ENCODE measurements around the gene SMIM30. TPM values are rescaled to one million over a fixed set of nuclear protein-coding genes. Genes with fewer than 3 reads are reported as not detected.

The SMIM30 gene
- total RNA-seq, 1 experiment from 2014 or later = 32.3 TPM

DNA sequence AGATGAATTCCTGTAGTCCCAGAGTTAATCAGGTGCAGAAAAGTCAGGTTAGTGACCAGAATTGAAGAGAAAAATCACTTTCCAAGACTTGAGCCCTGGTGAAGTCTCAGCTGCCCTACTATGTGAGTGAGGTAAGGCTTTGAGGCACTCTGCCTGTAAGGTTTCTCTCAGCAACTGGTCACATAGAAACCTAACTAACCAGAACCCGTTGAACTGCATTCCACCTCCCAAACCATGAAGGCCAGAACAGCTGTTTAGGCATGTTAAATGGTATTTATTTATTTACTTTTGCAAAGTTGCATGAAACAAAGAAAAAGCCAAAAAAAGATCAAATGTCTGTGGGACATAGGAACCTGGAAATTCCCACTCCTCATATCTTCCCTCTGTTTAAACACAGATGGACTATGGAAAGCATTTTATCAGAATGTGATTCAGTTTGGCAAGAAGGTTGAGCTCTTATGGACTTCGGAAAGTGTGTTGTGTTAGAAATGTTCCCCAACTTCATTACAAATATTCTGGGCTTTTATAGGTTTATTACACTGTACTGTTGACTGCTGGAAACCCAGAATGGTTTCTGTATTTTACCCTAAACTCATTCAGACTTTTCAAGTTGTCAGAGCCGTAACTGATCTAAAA, 19.0 kb downstream of the SMIM30 start:
- H4K5ac ChIP-seq (ENCODE audit: insufficient read length, low read depth, low read length) = no peak overlapping the region
- Mint-ChIP-seq H3K27ac (no peak overlapping the region), H3K4me3 (no peak overlapping the region), H3K9me3 (no peaks in the 10 kb centered on the region), H3K27me3 (ENCODE audit: low read depth) (peaks cover 11% of the 10 kb centered on the region), H3K4me1 (peaks cover 4 to 6% of the 10 kb centered on the region in 2 experiments; a peak in 3 of 4 replicates), H3K36me3 (ENCODE audit: insufficient read depth in 1 of 3, low read depth in 3 of 3) (no peaks in the 10 kb centered on the region)
- no CpG with 5 or more reads among the region's 3 CpGs for WGBS (ENCODE audit: extremely low coverage, insufficient read length, low lambda C conversion rate)
- no peaks in the 10 kb centered on the region for H3K9me3 ChIP-seq (ENCODE audit: control insufficient read depth, low read depth, low read length)
- no peak overlapping the region for H3K18ac ChIP-seq (ENCODE audit: insufficient read length, low read depth, low read length)
- H3K9ac ChIP-seq (ENCODE audit: extremely low read depth, insufficient read length, low read length) = no peak overlapping the region
- no peak overlapping the region for H2BK15ac ChIP-seq (ENCODE audit: low read depth, low read length)
- no peak overlapping the region for H3K4ac ChIP-seq (ENCODE audit: low read depth, low read length)
- no peak overlapping the region for H4K91ac ChIP-seq (ENCODE audit: insufficient read length, low read depth, low read length)
- H4K20me1 ChIP-seq (ENCODE audit: control insufficient read depth, insufficient read depth, insufficient read length) = no peaks in the 10 kb centered on the region
- no peak overlapping the region for H2AK5ac ChIP-seq (ENCODE audit: insufficient read length, low read length)
- no peaks in the 10 kb centered on the region for H3K79me2 ChIP-seq (ENCODE audit: insufficient read depth, low read length)
- H2BK120ac ChIP-seq (ENCODE audit: low read depth, low read length, poor library complexity, severe bottlenecking) = no peak overlapping the region
- H2AFZ ChIP-seq (ENCODE audit: low read length) = no peak overlapping the region
- no peaks in the 10 kb centered on the region for H3K27me3 ChIP-seq (ENCODE audit: insufficient read depth, low read length)
- TF ChIP-seq, protein P1, sequence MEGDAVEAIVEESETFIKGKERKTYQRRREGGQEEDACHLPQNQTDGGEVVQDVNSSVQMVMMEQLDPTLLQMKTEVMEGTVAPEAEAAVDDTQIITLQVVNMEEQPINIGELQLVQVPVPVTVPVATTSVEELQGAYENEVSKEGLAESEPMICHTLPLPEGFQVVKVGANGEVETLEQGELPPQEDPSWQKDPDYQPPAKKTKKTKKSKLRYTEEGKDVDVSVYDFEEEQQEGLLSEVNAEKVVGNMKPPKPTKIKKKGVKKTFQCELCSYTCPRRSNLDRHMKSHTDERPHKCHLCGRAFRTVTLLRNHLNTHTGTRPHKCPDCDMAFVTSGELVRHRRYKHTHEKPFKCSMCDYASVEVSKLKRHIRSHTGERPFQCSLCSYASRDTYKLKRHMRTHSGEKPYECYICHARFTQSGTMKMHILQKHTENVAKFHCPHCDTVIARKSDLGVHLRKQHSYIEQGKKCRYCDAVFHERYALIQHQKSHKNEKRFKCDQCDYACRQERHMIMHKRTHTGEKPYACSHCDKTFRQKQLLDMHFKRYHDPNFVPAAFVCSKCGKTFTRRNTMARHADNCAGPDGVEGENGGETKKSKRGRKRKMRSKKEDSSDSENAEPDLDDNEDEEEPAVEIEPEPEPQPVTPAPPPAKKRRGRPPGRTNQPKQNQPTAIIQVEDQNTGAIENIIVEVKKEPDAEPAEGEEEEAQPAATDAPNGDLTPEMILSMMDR (conservative IDR thresholded peaks at IDR 0.05) = no peak
- H3K56ac ChIP-seq (ENCODE audit: insufficient read length, low read depth, low read length) = no peak overlapping the region
- no peak overlapping the region for H2BK12ac ChIP-seq (ENCODE audit: insufficient read length, low read depth, low read length)
- no peak overlapping the region for H4K8ac ChIP-seq (replicated peaks; ENCODE audit: insufficient read length, low read depth, low read length)
- H3T11ph ChIP-seq (ENCODE audit: low read length) = no peak overlapping the region
- no peak overlapping the region; the same call in 1 of the 2 replicates for H3K14ac ChIP-seq (ENCODE audit: insufficient read depth, low read length)
- no peaks in the 10 kb centered on the region for H3K4me1 ChIP-seq (ENCODE audit: insufficient read depth, low read length)
- no peaks in the 10 kb centered on the region for H3K23me2 ChIP-seq (ENCODE audit: insufficient read length, low read depth, low read length, poor library complexity, severe bottlenecking)
- no peak overlapping the region for H2BK5ac ChIP-seq (ENCODE audit: insufficient read length, low read length)
- H3K23ac ChIP-seq (ENCODE audit: insufficient read length, low read depth, low read length) = no peak overlapping the region
- H3K79me1 ChIP-seq (ENCODE audit: insufficient read depth, low read depth, low read length, poor library complexity, severe bottlenecking) = no peaks in the 10 kb centered on the region
- H3K27ac ChIP-seq (ENCODE audit: insufficient read length, low read depth, low read length) = no peak overlapping the region
- H3K4me2 ChIP-seq (ENCODE audit: insufficient read depth, insufficient read length, low read length) = no peak overlapping the region
- no peak overlapping the region for H2BK20ac ChIP-seq (ENCODE audit: low read depth, low read length, poor library complexity, severe bottlenecking)
- DNase-seq = peak; percentile 40

All from H9 (cell line).